ENCODE results near the gene PROSER3.

- TF ChIP-seq CTCF (conservative IDR thresholded peaks at IDR 0.05 in 1 of 2, IDR thresholded peaks at IDR 0.05 in 1 of 2; ENCODE audit: low read depth in 1 of 2, low read length in 2 of 2) (no peak), EZH2 (IDR thresholded peaks at IDR 0.05; ENCODE audit: low read length, missing control alignments) (no peak)
Observed at GRCh38 chr19:35738887-35739229, 19.1 kb upstream of the PROSER3 start.
